Kasumi-1 (cell line): ENCODE data around the gene SFTPA2.
"Not testable (repeated sequence)": the region's sequence is repeated elsewhere in the genome, so short reads cannot be mapped to it uniquely, and the experiment has no call there.

Source experiments
- DNase-seq, 2 experiments: peaks; one replicate each; lab custom pipeline; 2025; lab: John Stamatoyannopoulos, UW

SFTPA2 gene

GRCh38 chr10:79559726-79560125, 481 bp downstream of the SFTPA2 start:
- no peak for DNase-seq

DNA sequence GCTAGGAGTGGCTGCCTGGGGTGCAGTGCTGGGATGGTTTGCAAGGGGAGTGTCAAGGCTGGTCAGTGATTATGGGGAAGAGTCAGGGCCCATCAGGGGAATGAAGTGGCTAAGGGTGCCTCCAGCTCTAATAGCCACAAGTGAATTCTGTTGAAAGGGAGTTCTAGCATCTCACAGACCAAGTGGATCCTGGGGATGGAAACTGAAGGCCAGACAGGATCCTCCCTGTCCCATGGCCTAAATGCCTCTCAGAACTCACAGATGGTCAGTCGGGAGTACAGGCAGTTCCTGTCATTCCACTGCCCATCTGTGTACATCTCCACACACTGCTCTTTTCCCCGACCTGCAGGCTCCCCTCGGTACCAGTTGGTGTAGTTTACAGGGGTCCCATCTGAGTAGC, 3.2 kb downstream of the SFTPA2 start:
- not testable (repeated sequence) for DNase-seq

GRCh38 chr10:79555354-79556309, 4.6 kb downstream of the SFTPA2 start:
- no peak for DNase-seq

- DNase-seq: no peak
Measured at GRCh38 chr10:79552143-79552542, 8.1 kb downstream of the SFTPA2 start.

DNA sequence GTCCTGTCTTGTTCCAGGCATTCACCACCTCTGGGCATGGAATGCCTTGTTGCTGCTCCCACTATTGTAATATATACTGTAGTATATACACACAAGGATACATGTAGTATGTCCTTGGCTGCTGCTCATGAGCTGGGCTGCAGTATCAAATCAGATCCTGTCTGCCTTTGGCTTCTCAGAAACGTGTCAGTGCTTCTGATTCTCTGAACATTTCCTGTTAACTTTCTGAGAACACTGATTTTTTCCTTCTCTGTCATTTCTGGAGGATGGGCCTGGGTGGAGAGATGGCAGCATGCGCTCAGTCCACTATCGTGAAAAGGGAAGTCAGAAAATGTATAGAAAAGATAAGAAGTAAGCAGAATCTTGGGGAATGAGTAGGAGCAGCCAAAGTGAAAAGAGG, 12.2 kb downstream of the SFTPA2 start:
- DNase-seq: no peak

DNA sequence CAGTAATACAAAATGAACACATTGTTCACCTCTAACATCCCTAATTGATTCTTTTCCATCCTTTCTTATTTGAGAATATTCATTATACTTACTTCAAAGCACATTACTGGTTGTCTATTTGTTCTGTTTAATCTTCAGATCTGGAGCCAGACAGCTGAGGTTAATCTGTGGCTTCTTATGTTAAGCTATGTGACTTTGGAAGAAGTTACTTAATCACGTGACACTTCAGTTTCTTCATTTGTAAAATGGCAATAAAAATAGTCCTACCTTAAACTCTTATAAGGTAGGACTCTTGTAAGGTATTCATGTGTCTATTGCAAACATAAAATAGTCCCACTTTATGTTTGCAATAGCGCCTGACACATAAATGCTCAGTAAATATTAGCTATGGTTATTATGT, 13.1 kb downstream of the SFTPA2 start:
- not testable (repeated sequence) for DNase-seq

DNA sequence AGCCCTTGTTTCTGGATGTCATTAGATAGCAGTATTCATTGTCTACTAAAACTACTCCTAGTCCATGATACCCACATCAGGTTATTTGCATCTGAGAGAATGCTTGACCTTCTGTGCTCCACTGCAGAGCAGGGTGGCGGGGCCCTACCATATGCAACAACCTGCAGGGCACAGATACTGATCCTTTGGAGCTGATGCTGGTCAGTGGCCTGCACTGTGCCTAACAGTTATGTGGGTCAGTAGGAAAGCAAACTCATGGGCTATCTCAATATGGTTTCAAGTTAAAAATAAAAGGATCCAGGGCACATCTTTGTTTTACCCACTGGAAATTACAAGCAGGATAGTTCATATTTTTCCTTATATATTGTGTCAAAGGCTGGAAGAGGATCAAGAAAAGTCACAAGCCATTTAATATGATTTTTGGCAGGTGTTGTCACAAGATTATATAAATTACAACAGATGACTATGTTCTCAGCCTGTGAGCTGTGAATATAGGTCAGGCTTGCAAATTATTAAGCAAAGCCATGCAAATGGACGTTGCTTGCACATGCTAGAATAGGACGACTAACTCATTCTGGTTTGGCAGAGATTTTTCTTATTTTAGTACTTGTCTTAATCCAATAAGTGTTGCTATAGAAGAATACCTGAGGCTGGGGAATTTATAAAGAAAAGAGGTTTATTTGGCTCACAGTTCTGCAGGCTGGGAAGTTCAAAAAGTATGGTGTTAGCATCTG, 15.1 kb downstream of the SFTPA2 start:
- not testable (repeated sequence) for DNase-seq

GRCh38 chr10:79544408-79544807, 15.8 kb downstream of the SFTPA2 start:
- not testable (repeated sequence) for DNase-seq

GRCh38 chr10:79542626-79543025, 17.6 kb downstream of the SFTPA2 start:
- peak; percentile 13 to 17 for DNase-seq

DNA sequence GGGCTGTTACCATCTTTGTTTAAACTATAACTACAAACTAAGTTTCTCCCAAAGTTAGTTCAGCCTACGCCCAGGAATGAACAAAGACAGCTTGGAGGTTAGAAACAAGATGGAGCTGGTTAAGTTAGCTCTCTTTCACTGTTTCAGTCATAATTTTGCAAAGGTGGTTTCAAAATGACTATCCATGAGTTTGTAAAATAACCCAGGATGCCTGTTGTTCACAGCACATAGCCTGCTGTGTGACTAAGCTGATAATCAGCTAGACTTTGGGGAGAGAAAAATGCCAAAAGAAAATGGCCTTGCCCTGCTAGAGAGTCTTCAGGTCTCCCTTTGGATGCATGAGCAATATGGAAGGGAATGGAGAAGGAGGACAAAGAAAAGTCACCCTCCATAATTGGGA, 19.3 kb downstream of the SFTPA2 start:
- DNase-seq: not testable (repeated sequence)

GRCh38 chr10:79538311-79538710, 21.9 kb downstream of the SFTPA2 start:
- DNase-seq: not testable (repeated sequence)

DNA sequence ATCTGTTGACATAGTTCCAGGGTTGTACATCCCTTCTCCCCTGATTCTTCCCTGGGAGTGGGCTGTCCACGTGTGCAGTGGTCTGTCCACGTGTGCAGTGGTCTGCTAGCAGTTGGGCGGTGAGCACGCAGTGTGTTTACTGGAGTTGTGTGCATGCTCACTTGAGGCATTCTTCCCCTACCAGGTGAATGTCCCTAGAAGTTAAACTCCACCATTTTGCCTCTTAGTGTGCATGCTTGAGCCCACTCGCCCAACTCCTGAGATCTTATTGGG, 26.4 kb downstream of the SFTPA2 start:
- DNase-seq: not testable (repeated sequence)

GRCh38 chr10:79533142-79533902, 26.9 kb downstream of the SFTPA2 start:
- DNase-seq: not testable (repeated sequence)

DNA sequence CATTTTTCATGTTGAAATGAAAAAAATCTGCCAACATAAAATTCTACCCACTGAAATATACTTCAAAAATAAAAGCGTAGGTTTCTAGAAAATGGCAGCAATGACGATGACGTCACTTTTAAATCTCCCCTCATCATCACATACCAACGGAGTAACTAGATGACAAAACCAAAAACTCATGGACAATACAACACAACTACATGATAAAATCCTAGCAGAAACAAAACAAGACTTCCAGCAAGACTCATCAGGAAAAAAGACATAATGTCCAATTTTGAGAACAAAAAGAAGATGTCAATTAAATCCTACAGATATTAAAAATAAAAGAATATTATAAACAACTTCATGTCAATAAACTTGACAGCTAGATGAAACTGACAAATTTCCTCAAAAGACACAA, 31.9 kb downstream of the SFTPA2 start:
- DNase-seq: not testable (repeated sequence)

DNA sequence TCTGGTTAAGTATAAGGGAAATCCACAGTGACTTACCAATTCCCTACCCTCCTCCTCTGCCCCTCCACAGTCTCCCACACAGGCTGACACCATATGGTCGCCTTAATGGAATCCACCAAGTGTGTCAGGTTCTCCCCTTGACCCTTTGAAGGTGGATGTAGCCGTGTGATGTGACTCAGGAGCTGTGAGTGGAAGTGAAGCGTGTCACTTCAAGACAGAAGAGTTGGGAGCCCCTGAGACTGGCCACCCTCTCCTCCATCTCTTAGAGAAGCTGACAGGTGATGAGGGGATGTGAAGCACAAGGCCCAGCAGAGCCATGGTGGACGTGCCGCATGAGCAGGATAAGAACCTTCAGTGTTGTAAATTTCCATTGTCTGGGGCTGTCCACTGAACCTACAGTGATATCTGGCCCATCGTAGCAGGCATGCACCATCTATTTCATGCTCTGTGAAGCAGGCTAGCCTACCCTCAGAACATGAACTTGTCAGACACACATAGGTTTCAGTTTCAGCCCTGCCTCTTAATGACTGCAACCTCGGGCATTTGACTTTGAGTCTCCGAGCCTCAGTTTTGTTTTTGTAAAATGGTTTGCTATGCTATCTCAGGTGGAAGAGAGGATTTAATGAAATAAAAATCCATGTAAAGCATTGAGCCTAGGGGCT, 35.0 kb downstream of the SFTPA2 start:
- not testable (repeated sequence) for DNase-seq

GRCh38 chr10:79523157-79523853, 36.9 kb downstream of the SFTPA2 start:
- DNase-seq: not testable (repeated sequence)

- not testable (repeated sequence) for DNase-seq
Measured at GRCh38 chr10:79522464-79522863, 37.7 kb downstream of the SFTPA2 start.

GRCh38 chr10:79521751-79522150, 38.5 kb downstream of the SFTPA2 start:
- not testable (repeated sequence) for DNase-seq

GRCh38 chr10:79517567-79517966, 42.6 kb downstream of the SFTPA2 start:
- DNase-seq: not testable (repeated sequence)

- not testable (repeated sequence) for DNase-seq
Measured at GRCh38 chr10:79516532-79517205, 43.5 kb downstream of the SFTPA2 start.
